GM12878 (cell line): ENCODE data around the gene MANF.

Experiments used
- DPF2 ChIP-seq: fragments of 450-650 bp; IDR thresholded peaks from 2 replicates; pipeline ENCODE4 v1.6.1; 2017; ENCODE audit warnings: mild to moderate bottlenecking
- POLR2A ChIP-seq: IDR thresholded peaks from 2 replicates; pipeline ENCODE4 v1.6.1; 2011; ENCODE audit warnings: low read depth, mild to moderate bottlenecking, low read length
- SMARCA5 ChIP-seq: fragments of 450-650 bp; IDR thresholded peaks from 2 replicates; pipeline ENCODE4 v1.6.1; 2017; ENCODE audit warnings: mild to moderate bottlenecking
- SUZ12 ChIP-seq: fragments of 200-600 bp; sonication (generic); IDR thresholded peaks from one replicate; pipeline ENCODE4 v1.6.1; 2018; ENCODE audit warnings: antibody characterized with exemption, mild to moderate bottlenecking; ENCODE audit not compliant: unreplicated experiment

GRCh38 chr3:51357856-51358255 is 27.2 kb upstream of the MANF start:
- TF ChIP-seq DPF2 (no peak), SUZ12 (no peak), SMARCA5 (no peak), POLR2A (no peak)
